ENCODE data around the gene TEX2. TPM values are rescaled to one million over a fixed set of nuclear protein-coding genes. Genes with fewer than 3 reads are reported as not detected.

The TEX2 gene
- total and polyA plus RNA-seq, 2 of the 13 experiments (the other 11 are each of a cell fraction or from before 2014, with no cell fraction given): 21.4 to 37.7 TPM

DNA sequence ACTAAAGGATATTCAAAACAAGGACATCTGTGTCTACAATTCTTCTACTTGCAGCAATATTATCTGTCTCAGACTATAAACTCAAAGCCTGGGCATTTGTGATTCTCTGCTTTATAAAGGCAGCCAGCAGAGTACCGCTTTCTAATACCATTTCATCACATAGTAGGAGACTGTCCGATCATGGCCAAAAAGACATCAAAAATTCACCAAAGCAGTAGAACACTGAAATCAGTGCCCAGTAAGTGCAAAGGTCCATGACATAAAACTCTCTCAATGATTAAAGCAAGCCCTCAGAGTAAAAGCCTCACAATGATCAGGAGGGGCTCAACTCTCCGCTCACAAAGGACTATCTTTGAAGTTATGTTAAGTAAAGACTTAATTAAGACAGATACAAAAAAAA lies 156.1 kb downstream of the TEX2 start:
- TF ChIP-seq ONECUT2 (CRISPR knock-in tag; IDR thresholded peaks at IDR 0.05) (no peak), ZC3H13 (CRISPR knock-in tag; IDR thresholded peaks at IDR 0.05) (no peak), ZNF232 (CRISPR knock-in tag; IDR thresholded peaks at IDR 0.05; ENCODE audit: borderline replicate concordance) (no peak), PTBP1 (IDR thresholded peaks at IDR 0.05; ENCODE audit: low read depth, low read length, poor library complexity, severe bottlenecking) (no peak)
- TF ChIP-seq, protein P1, sequence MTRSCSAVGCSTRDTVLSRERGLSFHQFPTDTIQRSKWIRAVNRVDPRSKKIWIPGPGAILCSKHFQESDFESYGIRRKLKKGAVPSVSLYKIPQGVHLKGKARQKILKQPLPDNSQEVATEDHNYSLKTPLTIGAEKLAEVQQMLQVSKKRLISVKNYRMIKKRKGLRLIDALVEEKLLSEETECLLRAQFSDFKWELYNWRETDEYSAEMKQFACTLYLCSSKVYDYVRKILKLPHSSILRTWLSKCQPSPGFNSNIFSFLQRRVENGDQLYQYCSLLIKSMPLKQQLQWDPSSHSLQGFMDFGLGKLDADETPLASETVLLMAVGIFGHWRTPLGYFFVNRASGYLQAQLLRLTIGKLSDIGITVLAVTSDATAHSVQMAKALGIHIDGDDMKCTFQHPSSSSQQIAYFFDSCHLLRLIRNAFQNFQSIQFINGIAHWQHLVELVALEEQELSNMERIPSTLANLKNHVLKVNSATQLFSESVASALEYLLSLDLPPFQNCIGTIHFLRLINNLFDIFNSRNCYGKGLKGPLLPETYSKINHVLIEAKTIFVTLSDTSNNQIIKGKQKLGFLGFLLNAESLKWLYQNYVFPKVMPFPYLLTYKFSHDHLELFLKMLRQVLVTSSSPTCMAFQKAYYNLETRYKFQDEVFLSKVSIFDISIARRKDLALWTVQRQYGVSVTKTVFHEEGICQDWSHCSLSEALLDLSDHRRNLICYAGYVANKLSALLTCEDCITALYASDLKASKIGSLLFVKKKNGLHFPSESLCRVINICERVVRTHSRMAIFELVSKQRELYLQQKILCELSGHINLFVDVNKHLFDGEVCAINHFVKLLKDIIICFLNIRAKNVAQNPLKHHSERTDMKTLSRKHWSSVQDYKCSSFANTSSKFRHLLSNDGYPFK (CRISPR knock-in tag; IDR thresholded peaks at IDR 0.05; ENCODE audit: borderline replicate concordance): no peak
- TF ChIP-seq, protein P2, sequence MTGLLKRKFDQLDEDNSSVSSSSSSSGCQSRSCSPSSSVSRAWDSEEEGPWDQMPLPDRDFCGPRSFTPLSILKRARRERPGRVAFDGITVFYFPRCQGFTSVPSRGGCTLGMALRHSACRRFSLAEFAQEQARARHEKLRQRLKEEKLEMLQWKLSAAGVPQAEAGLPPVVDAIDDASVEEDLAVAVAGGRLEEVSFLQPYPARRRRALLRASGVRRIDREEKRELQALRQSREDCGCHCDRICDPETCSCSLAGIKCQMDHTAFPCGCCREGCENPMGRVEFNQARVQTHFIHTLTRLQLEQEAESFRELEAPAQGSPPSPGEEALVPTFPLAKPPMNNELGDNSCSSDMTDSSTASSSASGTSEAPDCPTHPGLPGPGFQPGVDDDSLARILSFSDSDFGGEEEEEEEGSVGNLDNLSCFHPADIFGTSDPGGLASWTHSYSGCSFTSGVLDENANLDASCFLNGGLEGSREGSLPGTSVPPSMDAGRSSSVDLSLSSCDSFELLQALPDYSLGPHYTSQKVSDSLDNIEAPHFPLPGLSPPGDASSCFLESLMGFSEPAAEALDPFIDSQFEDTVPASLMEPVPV (CRISPR knock-in tag; IDR thresholded peaks at IDR 0.05): no peak
- no peak overlapping the region for H2AFZ ChIP-seq (ENCODE audit: low read length)
- no peak for DNase-seq (ENCODE audit: low spot score)
- in situ Hi-C loops (cut with HindIII; ENCODE audit: extremely low pct_ligation_motif_present, low pct_unique_long_range_greater_than_20kb): no loop called here
- ChIA-PET CTCF (ENCODE audit: low intra/inter-chr PET ratio, low total read pairs) (no interaction called here), POLR2A (no interaction called here)
- 96% methylated on average over 3 of the region's 3 CpGs for WGBS (ENCODE audit: low lambda C conversion rate)
- peaks cover 22% of the 10 kb centered on the region for H3K79me2 ChIP-seq (ENCODE audit: insufficient read depth, low read length)
- no peaks in the 10 kb centered on the region for H3K9me3 ChIP-seq (ENCODE audit: low read length)
- FAIRE-seq: no peak
- H3K4me2 ChIP-seq (ENCODE audit: low read depth, low read length): no peak overlapping the region
- H3K27me3 ChIP-seq (ENCODE audit: control insufficient read depth in 1 of 2, insufficient read depth in 2 of 2, low read length in 2 of 2): no peaks in the 10 kb centered on the region
- intact Hi-C loops (cut with micrococcal nuclease; ENCODE audit: unreplicated experiment): no loop called here
- H3K9ac ChIP-seq (ENCODE audit: insufficient read depth, low read depth, low read length): no peak overlapping the region
- BruUV-seq (replicated peaks): no TSS peak
- no peak for ATAC-seq
- peaks cover 2 to 8% of the 10 kb centered on the region in 2 experiments; a peak in 3 of 5 replicates for H3K36me3 ChIP-seq (replicated peaks in 1 of 2; ENCODE audit: control insufficient read depth in 1 of 2, insufficient read depth in 2 of 2, low read length in 2 of 2)
- no peak overlapping the region for H3K4me3 ChIP-seq (replicated peaks in 1 of 3; ENCODE audit: insufficient read depth in 1 of 3, low read depth in 2 of 3, low read length in 3 of 3)
- H3K4me1 ChIP-seq (ENCODE audit: insufficient read depth, low read length): peaks cover 52% of the 10 kb centered on the region
- no peak overlapping the region for H3K27ac ChIP-seq (ENCODE audit: extremely low read length, insufficient read depth, low read length)
- H4K20me1 ChIP-seq (ENCODE audit: insufficient read depth, low read length): no peaks in the 10 kb centered on the region

All from HepG2 (cell line).